KG1 (cell line): ENCODE measurements around the gene GTPBP1.

Source experiments
- DNase-seq: peaks from one replicate; lab custom pipeline; 2025; lab: John Stamatoyannopoulos, UW

GTPBP1 gene

DNA sequence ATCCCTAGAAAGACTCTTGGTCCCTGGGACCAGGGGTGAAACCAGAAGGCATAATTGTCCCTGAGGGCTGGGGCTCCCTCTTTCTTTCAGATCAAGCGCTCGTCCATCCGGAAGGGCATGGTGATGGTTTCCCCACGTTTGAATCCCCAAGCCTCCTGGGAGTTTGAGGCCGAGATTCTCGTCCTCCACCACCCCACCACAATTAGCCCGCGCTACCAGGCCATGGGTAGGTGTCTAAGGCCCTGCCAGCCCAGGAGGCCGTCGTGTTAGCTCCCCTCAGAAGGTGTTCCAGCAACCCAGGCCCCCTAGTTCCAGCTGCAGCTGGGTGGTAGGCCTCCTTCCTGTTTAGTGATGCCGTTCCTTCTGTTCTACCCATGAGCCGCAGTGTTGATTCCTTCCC is 21.4 kb downstream of the GTPBP1 start:
- no peak for DNase-seq

DNA sequence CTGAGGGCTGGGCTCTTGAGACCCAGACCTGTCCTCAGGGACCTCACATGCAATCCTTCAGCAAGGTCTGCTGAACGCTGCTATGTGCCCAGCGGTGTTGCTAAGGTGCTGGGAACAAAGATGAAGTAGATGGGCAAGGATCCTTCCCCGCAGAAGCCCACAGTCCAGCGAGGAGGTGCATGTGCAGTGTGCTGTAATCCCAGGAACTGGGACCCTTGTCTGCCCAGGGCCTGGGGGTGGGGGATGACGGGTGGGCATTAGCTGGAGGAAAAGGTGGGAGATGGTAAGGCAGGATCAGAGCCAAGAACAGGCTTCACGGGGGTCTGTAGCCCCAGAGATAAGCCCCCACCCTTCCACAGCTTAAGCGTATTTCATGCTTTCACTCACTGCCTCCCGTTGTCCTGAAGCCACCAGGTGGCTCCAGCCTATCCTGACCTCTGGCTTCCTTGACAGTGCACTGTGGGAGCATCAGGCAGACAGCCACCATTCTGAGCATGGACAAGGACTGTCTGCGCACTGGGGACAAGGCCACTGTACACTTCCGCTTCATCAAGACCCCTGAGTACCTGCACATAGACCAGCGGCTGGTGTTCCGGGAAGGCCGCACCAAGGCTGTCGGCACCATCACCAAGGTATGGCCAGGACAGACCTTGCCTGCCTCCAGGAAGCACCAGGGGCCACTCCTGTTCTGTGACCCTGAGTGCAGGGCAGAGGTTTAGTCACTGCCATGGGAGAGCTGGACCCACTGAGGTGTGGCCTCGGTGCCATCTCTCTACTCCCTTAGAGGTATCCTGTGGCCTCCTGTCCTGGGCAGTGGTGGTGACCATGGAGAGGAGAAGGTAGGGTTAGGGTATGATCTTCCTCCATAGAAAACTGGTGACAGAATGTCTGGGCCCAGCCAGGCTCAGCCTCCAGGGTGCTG is 22.0 kb downstream of the GTPBP1 start:
- no peak for DNase-seq

DNA sequence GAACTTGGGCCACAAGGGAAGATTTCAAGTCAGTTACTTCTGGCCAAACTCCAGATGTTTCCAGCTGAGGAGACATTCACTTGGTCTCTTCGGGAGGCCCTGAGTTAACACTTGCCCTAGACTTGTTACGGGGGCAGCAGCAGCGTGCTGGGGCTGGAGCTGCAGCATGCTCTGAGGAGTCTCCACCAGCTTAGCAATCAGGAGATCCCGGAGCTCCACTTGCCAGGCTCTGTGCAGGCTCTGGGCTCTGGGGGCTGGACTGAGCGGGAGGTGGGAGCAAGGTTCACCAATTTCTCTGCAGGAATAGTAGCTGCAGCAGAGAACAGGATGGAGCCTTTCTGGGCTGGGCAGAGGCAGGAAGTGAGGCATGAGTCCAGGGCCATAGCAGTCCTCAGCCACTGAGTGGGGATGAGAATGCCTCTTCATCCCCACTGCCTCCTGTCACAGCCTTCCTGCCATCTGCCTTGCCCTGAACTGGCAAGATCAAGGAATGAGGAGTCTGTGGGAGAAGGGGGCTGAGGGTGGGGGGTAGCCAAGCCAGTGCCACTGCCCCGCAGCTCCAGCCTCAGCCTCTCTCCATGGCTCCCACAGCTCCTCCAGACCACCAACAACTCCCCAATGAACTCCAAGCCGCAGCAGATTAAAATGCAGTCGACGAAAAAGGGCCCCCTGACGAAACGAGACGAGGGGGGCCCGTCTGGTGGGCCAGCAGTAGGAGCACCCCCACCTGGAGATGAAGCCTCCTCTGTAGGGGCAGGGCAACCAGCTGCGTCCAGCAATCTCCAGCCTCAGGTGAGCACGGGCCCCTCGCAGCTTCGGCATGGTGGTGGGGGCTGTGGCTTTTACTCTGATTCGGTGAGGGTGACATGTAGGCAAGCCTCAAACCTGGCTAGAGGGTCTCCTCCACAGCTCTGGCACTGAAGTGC is 23.4 kb downstream of the GTPBP1 start:
- DNase-seq = no peak

DNA sequence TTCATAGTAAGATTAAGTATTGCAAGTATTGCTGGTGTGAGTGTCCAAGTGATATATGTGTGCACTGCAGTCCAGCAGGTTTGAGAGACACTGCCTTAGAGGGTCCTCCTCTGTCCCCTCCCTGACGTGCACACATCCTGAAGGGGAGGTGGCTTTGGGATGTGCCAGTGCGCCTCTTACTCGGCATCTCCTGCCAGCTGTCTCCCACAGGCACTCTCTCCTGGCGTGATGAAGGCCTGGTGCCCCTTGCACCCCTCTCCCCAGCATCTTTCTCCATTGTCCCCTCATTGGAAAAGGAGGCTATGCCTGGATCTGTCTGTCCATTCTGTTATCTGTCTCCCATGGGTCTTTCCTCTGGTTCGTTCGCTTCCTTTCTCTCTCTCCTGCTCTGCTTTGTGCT is 24.2 kb downstream of the GTPBP1 start:
- no peak for DNase-seq

DNA sequence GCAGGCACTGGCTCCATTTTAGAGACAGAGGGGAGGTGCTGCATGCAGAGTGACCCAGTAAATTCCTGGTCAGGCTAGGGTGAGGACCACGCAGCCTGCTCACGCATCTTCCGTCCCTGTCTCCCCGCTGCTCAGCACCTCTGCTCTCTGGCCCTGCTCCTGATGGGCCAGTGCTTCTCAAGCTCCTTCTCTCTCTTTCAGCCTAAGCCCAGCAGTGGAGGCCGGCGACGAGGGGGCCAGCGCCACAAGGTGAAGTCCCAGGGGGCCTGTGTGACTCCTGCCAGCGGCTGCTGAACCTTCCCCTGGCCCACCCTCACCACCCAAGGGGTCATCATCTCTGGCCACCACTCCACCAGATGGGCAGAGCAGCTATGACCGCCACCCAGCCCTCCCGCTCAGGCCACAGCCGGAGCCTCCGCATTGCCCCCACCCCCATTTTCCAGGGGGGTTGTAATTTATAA is 24.7 kb downstream of the GTPBP1 start:
- DNase-seq = no peak

DNA sequence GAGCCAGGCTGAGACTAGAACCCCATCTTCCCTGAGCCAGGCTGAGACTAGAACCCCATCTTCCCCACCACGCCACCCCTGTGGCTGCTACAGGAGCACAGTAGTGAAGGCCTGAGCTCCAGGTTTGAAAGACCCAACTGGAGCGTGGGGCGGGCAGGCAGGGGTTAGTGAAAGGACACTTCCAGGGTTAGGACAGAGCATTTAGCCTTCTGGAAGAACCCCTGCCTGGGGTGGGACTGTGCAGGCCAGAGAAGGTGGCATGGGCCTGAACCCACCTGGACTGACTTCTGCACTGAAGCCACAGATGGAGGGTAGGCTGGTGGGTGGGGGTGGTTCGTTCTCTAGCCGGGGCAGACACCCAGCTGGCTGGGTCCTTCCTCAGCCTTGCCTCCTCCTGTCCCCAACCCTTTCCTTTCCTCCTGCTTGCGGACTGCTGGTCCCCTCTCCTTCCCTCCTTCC is 26.0 kb downstream of the GTPBP1 start:
- no peak for DNase-seq

DNA sequence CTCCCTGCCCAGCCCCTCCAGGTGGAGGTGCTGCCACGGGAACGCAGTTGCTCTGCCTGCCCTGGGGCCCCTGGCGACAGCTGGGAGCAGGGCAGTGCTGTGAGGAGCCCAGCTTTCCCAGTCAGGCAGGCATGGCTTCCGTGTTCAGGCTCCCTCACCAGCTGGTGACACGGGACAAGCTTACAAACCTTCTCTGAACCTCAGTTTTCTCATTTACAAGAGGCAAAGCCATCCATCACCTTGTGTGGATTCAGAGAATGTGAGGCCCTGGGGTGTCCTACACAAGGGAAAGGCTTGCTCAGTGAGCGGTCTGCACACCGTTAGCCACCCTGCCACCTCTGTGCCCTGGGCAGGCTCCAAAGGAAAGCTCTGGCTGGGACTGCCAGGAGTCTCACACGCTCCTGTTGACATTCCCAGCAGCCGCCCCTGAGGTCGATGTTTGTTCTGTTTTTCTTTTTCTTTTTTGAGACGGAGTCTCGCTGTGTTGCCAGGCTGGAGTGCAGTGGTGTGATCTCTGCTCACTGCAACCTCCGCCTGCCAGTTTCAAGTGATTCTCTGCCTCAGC is 26.6 kb downstream of the GTPBP1 start:
- no peak for DNase-seq

DNA sequence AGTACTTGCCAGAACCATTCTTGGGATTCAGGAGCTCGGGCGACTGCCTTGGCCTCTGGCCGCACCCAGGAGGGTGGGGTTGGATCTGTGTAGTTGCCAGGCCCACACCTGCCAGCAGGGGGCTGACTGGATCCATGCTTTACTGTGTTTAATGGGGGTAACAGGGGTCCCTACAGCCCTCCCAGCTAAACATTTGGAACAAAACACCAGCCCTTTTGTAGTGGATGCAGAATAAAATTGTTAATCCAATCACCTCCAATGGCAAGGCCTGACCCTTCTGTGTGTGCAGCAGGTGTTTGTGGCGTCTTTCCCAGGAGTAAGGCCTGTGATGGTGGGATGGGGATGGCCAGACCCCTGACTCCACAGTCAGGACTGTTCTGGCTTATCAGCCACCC is 27.6 kb downstream of the GTPBP1 start:
- no peak for DNase-seq

DNA sequence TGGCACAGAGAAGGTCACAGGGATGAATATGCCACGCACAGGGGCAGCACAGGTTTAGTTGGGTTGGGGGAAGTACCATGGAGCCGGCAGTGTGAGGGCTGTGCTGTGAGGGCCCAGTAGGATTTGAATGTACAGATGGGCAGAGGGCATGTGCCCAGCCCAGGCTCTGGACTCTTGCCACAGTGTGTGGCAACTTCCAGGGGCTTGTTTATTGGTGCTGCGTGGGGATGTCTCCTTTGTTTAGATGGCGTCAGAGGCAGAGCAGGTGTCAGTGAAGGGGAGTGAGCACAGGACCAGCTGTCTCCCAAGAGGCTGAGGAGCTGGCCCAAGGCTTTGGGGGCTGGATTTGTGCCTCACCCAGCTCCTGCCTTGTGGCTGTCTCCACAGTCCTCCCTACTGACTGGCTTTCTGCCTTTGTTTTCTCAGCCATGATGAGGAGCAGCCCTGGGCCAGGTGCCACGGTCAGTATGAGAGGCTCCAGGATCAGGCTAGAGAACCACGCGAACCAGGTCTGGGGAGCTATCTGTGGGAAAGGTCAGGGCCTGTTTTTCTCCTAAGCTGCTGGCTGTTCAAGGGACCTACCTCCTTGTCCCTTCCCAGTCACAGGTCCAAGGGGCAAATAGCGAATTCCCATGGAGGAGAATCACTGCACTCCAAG is 28.1 kb downstream of the GTPBP1 start:
- DNase-seq = no peak

DNA sequence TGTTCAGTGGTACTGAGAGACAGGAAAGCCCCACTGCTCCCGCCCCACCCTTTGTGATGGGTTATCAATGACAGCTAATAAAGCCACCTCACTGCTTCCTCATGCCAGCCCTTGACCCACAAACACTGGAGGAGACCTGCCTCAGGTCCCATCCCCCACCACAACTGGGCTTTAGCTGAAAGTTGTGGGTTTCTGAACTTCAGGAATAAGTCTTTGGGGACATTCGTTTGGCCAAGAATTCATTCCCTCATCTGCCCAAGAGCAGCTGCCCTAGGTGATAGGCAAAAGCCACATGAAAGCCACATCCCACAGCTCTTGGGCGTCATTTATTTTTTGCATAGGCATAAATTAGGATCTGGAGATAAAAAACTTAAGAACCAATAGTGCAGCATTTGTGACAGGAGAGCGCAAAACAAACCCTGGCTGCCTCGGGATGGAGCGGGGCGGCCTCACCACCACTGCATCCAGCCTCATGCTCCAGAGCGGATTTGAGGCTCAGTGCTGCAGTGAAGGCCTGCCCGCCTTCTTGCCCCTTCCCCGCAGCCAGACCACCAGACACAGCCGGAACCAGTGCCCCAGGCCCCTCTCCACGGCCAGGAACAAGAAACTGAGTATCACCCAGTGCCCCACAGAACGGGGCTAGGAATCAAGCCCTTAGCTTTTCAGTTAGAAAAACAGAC is 28.8 kb downstream of the GTPBP1 start:
- DNase-seq = no peak

DNA sequence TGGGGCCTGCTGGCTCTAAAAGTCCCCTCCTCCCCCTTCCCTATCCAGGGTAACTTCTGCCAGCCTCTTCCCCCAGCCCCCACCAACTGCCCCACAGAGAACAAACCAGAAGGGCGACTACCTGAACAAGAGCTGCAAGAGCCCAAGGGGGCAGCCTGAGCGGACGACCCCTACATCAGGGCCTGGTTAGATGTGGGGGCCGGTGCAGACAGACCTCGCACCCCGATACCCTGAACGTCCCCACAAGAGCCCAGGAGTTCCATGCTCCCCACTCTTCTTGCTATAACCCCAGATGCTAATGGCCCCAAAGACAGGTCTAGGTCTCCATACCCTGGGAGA is 29.4 kb downstream of the GTPBP1 start:
- DNase-seq = no peak

DNA sequence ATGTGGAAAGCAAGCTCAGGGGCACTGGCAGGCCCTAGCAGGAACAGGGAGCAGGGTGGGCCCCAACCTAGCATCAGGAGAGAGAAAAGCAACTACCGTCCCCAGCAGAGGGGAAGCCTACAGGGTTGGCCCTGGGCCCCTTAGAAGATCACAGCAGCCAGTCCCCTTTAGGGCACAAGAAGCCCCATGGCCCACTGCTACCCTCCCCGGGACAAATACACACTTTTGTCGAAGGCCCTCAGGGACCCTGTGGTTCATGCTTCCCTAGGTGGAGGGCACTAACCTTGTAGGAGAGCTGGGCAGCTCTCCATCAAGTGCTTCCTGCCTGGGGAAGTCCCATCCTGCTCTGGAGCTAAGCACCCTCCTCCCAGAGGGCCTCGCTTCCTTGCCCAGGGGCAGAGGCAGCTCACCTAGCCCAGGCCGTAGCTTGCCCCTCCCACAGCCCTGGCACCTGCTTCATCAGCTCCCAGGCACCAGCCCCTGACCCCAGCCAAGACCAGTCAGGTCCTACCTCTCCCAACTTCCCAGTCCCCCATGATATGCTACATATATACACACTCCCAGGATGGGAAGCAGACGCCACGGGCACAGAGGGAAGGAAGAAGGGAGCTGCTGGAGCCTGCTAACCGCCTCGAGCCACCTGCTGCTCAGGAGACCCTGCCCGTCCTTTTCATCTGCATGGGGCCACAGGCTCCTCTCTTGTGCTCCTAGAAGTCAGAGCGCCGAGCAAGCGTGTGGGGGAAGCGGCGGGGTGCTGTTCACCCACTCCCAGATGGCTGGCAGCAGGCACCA is 29.9 kb downstream of the GTPBP1 start:
- no peak for DNase-seq

DNA sequence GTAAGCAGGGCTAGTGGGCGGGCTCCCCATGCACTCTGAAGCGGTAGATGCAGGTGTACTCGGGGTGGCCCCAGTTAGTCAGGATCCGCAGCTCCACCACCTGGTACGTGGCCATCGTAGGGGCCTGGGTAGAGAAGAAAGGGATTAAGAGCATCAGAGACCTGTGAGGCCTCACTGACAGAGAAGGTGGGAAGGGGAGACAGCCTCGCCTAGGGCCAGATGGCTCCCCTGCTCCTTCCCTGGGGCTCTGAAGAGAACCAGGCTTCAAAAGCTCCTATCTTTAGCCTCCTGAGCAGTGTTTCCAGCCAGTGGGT is 30.5 kb downstream of the GTPBP1 start:
- no peak for DNase-seq

DNA sequence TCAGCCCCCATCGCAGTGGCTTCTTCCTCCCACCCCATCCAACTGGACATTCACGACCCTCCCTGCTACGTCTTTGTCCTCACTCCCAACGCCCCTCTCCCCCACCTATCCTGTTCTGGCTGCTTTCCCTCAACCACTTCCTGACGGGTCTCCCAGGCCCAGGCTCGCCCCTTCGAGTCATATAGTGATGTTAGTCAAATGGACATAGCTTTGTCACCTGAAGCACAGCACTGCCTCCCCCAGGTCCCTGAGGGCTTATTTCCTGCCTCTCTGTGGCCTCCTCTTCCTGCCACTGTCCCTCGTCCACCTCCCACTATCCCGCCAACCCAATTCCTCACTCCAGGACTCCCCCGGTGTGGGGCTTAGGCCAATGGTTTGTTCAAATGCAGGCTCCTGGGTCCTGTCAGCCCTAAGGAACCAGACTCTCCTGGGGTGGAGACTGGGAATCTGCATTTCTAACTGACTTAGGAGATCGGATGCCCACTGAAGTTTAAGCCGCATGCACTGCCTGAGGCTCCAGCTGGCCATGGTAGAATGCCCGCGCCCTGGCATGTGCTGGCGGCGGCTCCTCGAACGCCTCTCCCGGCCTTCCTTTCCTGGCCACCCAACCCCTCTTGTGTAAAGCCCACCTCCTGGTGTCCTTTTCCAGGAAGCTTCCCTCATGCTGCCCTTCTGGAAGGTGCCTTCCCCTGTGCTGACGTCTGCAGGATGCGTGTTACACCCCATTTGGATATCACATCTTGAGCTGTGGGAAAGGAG is 31.7 kb downstream of the GTPBP1 start:
- no peak for DNase-seq

DNA sequence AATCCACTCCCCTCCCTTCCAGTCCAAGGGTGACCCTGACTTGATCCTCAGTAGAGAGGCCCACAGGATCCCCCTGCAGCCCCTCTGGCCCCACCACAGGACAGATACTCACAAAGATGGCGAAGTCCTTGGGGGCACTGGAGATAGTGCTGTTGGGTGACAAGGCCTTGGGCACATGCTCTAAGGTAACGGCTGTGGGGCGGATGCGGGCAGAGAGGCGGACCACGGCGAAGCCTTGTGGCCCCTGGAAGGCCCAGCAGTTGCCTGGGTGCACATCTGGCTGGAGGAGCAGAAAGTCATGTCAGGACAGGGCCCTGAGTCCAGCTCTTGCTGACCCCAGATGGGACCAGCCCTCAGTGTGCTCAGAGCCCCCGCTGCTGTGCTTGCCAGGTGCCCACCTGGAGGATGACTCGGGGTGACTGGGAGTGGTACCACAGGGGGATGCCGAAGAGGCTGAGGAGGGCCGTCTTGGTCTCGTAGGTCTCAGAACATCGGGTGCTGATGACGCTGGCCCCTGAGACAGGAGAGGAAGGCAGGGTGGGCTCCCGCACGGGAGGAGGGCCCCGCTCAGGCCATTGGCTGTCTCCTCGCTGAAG is 32.8 kb downstream of the GTPBP1 start:
- no peak for DNase-seq

DNA sequence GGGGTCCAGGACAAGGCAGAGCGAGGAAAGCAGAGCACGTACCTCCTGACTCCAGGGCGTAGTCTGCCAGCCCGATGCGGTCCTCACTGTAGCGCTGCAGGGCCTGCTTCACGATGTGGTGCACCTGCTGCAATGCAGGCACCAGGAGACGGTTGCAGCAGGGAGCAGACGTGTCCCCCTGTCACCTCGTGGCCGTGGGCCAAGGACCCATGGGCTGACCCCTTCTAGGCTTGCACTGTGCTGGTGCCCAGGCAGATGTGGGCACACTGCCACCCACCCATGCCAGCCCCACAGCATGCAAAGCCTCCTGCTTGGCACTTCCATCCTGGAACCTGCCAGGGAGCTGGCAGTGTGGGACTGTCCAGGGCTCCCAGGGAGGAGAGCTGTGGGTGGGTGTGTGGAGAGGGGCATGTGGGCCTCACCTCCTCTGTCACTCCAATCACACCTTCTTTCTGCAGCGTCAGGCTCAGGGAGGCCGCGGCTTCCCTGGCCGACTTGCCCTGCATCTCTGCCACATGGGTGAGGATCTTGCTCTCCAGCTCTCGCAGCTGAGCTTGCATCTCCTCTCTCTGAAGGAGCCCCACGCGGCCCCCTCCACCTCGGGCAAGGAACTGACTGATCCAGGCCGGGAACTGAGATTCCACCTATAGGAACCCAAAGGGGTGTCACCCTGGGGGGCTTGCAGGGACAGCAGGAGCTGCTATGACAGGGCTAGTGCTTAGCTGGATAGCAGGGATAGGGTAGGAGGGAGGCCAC is 33.7 kb downstream of the GTPBP1 start:
- DNase-seq = no peak

DNA sequence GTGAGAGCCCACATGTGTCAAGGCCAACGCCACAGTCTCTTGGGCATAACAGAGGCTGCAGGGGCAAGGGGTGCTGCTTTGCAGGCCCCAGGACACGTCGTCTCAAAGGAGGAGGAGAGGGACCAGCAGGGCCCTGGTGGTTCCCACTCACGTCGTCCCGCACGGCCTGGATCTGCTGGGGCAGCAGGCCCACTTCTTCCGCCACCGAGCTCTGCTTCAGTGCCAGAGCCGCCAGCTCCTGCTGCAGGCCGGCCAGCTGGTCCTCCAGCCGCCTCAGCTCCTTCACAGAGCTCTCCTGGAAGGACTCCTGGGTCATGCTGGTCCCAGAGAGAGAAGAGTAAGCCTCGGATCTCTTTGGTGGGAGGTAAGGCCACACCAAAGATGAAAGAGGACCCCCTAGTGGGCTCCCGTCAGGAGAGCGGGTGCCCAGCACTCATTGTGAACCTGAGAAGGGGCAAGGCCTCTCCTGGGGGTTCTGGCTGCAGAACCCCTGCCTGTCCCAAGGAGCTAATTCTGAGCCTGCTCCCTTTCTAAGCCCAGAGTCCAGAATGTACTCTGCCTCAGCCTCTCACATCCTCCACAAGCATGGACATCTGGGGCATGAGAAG is 34.5 kb downstream of the GTPBP1 start:
- DNase-seq = no peak

DNA sequence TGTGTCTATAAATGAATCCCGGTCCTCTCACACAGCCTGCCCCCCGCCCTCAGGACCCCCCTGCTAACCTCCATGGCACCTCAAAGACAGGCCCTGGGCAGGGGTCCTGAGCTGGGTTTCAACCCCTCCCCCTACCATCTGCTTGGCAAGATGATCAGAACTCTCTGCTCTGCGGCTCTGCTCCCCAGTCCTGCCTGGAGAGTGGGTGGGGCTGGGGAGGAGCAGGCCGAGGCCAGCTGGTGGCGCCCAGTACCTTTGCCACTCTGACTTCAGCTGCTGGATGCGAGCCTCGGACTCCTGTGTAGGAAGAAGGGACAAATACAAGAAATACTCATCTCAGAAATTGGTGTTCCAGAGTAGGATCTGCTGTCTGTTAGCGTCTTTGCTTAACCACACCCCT is 35.0 kb downstream of the GTPBP1 start:
- DNase-seq = no peak
